GM12878 (cell line): Measurements from ENCODE around the gene RADIL. TPM values are rescaled to one million over a fixed set of nuclear protein-coding genes. Genes with fewer than 3 reads are reported as not detected.

Source experiments
- ATAC-seq: fragments of 200-7000 bp; cut with Tn5 transposase; 3 replicates; pipeline ENCODE4 v1.9.1; 2020; ENCODE audit warnings: mild to moderate bottlenecking, moderate library complexity
- BruUV-seq: library from RNA; stranded (reverse); fragments of 400-500 nt; replicated peaks from 2 replicates; lab custom pipeline; 2021; lab: Mats Ljungman, UMichigan
- CTCF ChIA-PET: fragments of 300-600 bp; sonication (Branson Sonifier 250); formaldehyde crosslinking; extraction: SDS; loops from one replicate; lab custom pipeline; 2021; ENCODE audit warnings: inconsistent platforms; lab: Yijun Ruan, JAX
- POLR2A ChIA-PET: fragments of 350-600 bp; formaldehyde crosslinking; extraction: SDS; loops from one replicate; lab custom pipeline; 2021; ENCODE audit warnings: inconsistent platforms; lab: Charles Lee
- RAD21 ChIA-PET: fragments of 300-600 bp; sonication (Branson Sonifier 250); formaldehyde crosslinking; loops from one replicate; lab custom pipeline; 2023; ENCODE audit warnings: antibody characterized with exemption; ENCODE audit not compliant: unreplicated experiment; lab: Charles Lee
- SMC1A ChIA-PET: fragments of 300-600 bp; sonication (Branson Sonifier 250); formaldehyde crosslinking; loops from one replicate; lab custom pipeline; 2023; ENCODE audit not compliant: unreplicated experiment, uncharacterized antibody; lab: Charles Lee
- DNase-seq: peaks from one replicate; pipeline ENCODE4 v3.0.0-alpha.2; 2011; ENCODE audit warnings: low read depth, low spot score
- FAIRE-seq: peaks from 3 replicates; lab custom pipeline; 2011; peaks lifted over from hg19 to GRCh38; lab: Jason Lieb, UNC
- H2AFZ ChIP-seq: 2 replicates; pipeline ENCODE4 v1.6.0; 2011; ENCODE audit warnings: low read depth, low read length, control low read depth; ENCODE audit not compliant: control insufficient read depth
- H3K27ac ChIP-seq: 2 replicates; pipeline ENCODE4 v1.5.1; 2011; ENCODE audit warnings: control low read depth; ENCODE audit not compliant: control insufficient read depth, insufficient read depth
- H3K27me3 ChIP-seq, 2 experiments: replicated peaks in 1 of 2; 2 replicates each; pipeline versions ENCODE4 v1.6.0 to v1.6.1; 2011; ENCODE audit warnings: low read length in 1 of 2; ENCODE audit not compliant: control insufficient read depth in 2 of 2, insufficient read depth in 2 of 2
- H3K36me3 ChIP-seq, 2 experiments: 2 replicates each; pipeline ENCODE4 v1.5.1; 2011; ENCODE audit warnings: low read length in 1 of 2; ENCODE audit not compliant: control insufficient read depth in 2 of 2, insufficient read depth in 2 of 2
- H3K4me1 ChIP-seq: 2 replicates; pipeline ENCODE4 v1.6.1; 2011; ENCODE audit warnings: mild to moderate bottlenecking, low read length, moderate library complexity, mixed read lengths; ENCODE audit not compliant: control insufficient read depth, insufficient read depth
- H3K4me2 ChIP-seq: 2 replicates; pipeline ENCODE4 v1.6.0; 2011; ENCODE audit warnings: control low read depth; ENCODE audit not compliant: control insufficient read depth, insufficient read depth
- H3K4me3 ChIP-seq: fragments of 200-600 bp; sonication (generic); 2 replicates; pipeline ENCODE4 v1.5.1; 2016
- H3K79me2 ChIP-seq: 2 replicates; pipeline ENCODE4 v1.6.0; 2011; ENCODE audit warnings: low read length; ENCODE audit not compliant: control insufficient read depth, insufficient read depth
- H3K9ac ChIP-seq: 2 replicates; pipeline ENCODE4 v1.8.0; 2011; ENCODE audit warnings: low read length, control low read depth, mixed read lengths; ENCODE audit not compliant: control insufficient read depth, insufficient read depth
- H3K9me3 ChIP-seq: replicated peaks from 3 replicates; pipeline ENCODE4 v1.5.1; 2011; ENCODE audit warnings: mild to moderate bottlenecking, low read length; ENCODE audit not compliant: control insufficient read depth, insufficient read depth
- H4K20me1 ChIP-seq: 2 replicates; pipeline ENCODE4 v1.6.0; 2011; ENCODE audit not compliant: control insufficient read depth, insufficient read depth
- BCL11A ChIP-seq: IDR thresholded peaks from 2 replicates; pipeline ENCODE4 v1.6.1; 2011; ENCODE audit warnings: low read depth, low read length
- IKZF2 ChIP-seq, 2 experiments: fragments of 450-650 bp; IDR thresholded peaks; 2 replicates each; pipeline ENCODE4 v1.6.1; 2017; ENCODE audit warnings: mild to moderate bottlenecking in 2 of 2, moderate library complexity in 2 of 2
- MEF2A ChIP-seq: IDR thresholded peaks from 2 replicates; pipeline ENCODE4 v1.6.1; 2011; ENCODE audit warnings: low read depth, mild to moderate bottlenecking, low read length, moderate library complexity; ENCODE audit not compliant: insufficient read depth
- MTA2 ChIP-seq: fragments of 450-650 bp; IDR thresholded peaks from 2 replicates; pipeline ENCODE4 v1.6.1; 2016; ENCODE audit warnings: low read depth, mild to moderate bottlenecking, moderate library complexity
- NFYA ChIP-seq: IDR thresholded peaks from 2 replicates; pipeline ENCODE4 v1.6.1; 2011; ENCODE audit warnings: low read depth, mild to moderate bottlenecking, low read length, improper control_type of control experiment, borderline replicate concordance
- NRF1 ChIP-seq: conservative IDR thresholded peaks from 2 replicates; pipeline ENCODE4 v1.6.1; 2011; ENCODE audit warnings: mild to moderate bottlenecking, low read depth, low read length, improper control_type of control experiment
- RBBP5 ChIP-seq: fragments of 200-600 bp; sonication (generic); conservative IDR thresholded peaks from 2 replicates; pipeline ENCODE4 v1.6.1; 2016
- STAT1 ChIP-seq: fragments of 450-650 bp; conservative IDR thresholded peaks from 2 replicates; pipeline ENCODE4 v1.6.1; 2014; ENCODE audit warnings: antibody characterized with exemption, mild to moderate bottlenecking
- ZBED1 ChIP-seq: IDR thresholded peaks from 2 replicates; pipeline ENCODE4 v1.6.1; 2016; ENCODE audit warnings: borderline replicate concordance
- ZNF207 ChIP-seq: fragments of 450-650 bp; IDR thresholded peaks from 2 replicates; pipeline ENCODE4 v1.6.1; 2014; ENCODE audit warnings: antibody characterized with exemption, mild to moderate bottlenecking, borderline replicate concordance
- ZNF217 ChIP-seq: fragments of 450-650 bp; IDR thresholded peaks from 2 replicates; pipeline ENCODE4 v1.6.1; 2017; ENCODE audit warnings: antibody characterized with exemption, mild to moderate bottlenecking
- WGBS: methylation state at CpG from one replicate; pipeline ENCODE4 v1.1.6; 2016; ENCODE audit warnings: low lambda C conversion rate; ENCODE audit not compliant: insufficient replicate concordance, insufficient coverage; ENCODE audit errors: missing lambda C conversion rate; 5-methylcytosine and 5-hydroxymethylcytosine counted together
- in situ Hi-C: fragments of 300-500 bp; cut with MboI; formaldehyde crosslinking; loops from 9 replicates; pipeline ENCODE4 v1.14.3; 2018; ENCODE audit warnings: mixed read lengths
- intact Hi-C: fragments of 100-400 bp; cut with micrococcal nuclease; formaldehyde crosslinking; loops from one replicate; pipeline ENCODE4 v1.14.2; 2022; ENCODE audit not compliant: unreplicated experiment
- polyA plus RNA-seq, 11 experiments: library from polyadenylated mRNA; depleted of rRNA in 4 of 11; unstranded in 6 of 11; stranded (reverse) in 5 of 11; fragments of >200 nt; fragmentation: Nextera tagmentation in 4 of 11; fragmentation: Illumina TruSeq in 1 of 11; extraction: Ambion mirVana in 4 of 11; extraction: Trizol in 1 of 11; gene quantifications; 1 replicate in 1 of 11; 2 replicates in 10 of 11; pipeline versions ENCODE4 v1.2.1 to v1.2.3, GENCODE V29; 2011 to 2016; ENCODE audit warnings: inconsistent platforms in 2 of 11, missing spikeins in 2 of 11, low read depth in 1 of 11
- total RNA-seq, 4 experiments: library from RNA; depleted of rRNA in 3 of 4; stranded (reverse); fragments of >200 nt in 3 of 4; fragmentation: Illumina TruSeq in 1 of 4; extraction: Trizol in 1 of 4; gene quantifications; 2 replicates each; pipeline versions ENCODE4 v1.2.1 to v1.2.3, GENCODE V29; 2013 to 2021
- TF ChIP-seq, protein P1 (sequence below): fragments of 450-650 bp; IDR thresholded peaks from 2 replicates; pipeline ENCODE4 v1.6.1; 2017; ENCODE audit warnings: mild to moderate bottlenecking, moderate library complexity
- TF ChIP-seq, protein P2 (sequence below): fragments of 450-650 bp; IDR thresholded peaks from 2 replicates; pipeline ENCODE4 v1.6.1; 2016; ENCODE audit warnings: mild to moderate bottlenecking
- TF ChIP-seq, protein P3 (sequence below): IDR thresholded peaks from 2 replicates; pipeline ENCODE4 v1.6.1; 2012; ENCODE audit warnings: low read depth, low read length, improper control_type of control experiment
- TF ChIP-seq, protein P4 (sequence below): IDR thresholded peaks from 2 replicates; pipeline ENCODE4 v1.6.1; 2011; ENCODE audit warnings: mild to moderate bottlenecking, low read depth, low read length, moderate library complexity; ENCODE audit not compliant: insufficient replicate concordance

RADIL gene
- total and polyA plus RNA-seq, 10 of the 15 experiments (the other 5 are each of a cell fraction or from before 2014, with no cell fraction given) = 0.05 to 0.06 TPM; not detected in 8

DNA sequence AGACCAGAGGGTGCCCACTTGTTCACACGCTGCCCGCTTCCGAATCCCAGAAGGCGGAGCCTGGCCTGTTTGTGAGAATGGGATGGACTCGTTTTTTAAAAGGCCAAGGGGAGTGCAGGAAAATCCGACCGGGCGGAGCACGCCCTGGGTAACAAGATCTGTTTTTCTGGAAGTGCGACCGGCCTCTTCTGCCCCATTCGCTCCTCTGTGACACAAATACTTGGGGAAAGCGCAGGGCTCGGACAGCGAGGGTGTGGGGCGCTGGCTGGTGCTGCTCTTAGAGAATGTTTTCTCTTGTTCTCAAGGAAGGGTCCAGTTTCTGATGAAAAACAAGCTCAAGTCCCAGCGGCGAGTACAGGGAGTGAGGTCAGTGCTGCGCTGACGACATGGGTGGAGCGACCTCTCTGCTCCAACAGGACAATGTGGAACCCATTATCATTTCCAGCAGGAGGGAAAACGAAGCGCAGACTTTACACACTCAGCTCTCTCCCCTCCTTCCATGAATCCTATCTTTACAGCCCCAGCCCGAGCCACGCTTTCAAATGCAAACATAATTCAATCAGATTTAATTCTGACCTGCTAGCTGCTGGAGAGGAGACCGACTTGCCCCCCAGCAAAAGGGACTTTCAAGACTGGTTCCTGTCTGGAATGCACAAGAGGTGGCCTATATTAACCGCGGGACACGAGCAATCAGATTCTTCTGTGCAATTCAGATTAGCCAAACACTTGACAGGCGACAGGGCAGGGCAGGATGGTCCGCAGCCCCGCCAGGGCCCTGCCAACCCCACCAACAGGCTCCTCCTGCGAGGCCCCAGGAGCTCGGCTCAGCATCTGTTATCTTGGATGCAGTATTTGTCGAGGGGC is 1.1 kb downstream of the RADIL start:
- RAD21 ChIA-PET = no interaction called here
- H3K4me1 ChIP-seq = no peaks in the 10 kb centered on the region
- H3K4me3 ChIP-seq = no peak overlapping the region
- 28% methylated on average over 35 of the region's 35 CpGs for WGBS
- no TSS peak for BruUV-seq
- H3K27me3 ChIP-seq = peaks cover 3% of the 10 kb centered on the region in 2 experiments
- FAIRE-seq (no peak), ATAC-seq (no peak), DNase-seq (no peak)
- in situ Hi-C loops = no loop called here
- no peak overlapping the region for H2AFZ ChIP-seq
- H3K27ac ChIP-seq = no peak overlapping the region
- CTCF ChIA-PET = interaction anchor here (0.7 to 1.2 kb wide), 2 partner anchors 10 to 129 kb away, joined by 3 read pairs; no protein-coding TSS in a partner anchor
- intact Hi-C loops = no loop called here
- no peaks in the 10 kb centered on the region for H3K9me3 ChIP-seq
- H3K36me3 ChIP-seq = no peaks in the 10 kb centered on the region
- H3K4me2 ChIP-seq = no peak overlapping the region
- no peaks in the 10 kb centered on the region for H4K20me1 ChIP-seq
- POLR2A ChIA-PET = no interaction called here
- SMC1A ChIA-PET = no interaction called here
- no peak overlapping the region for H3K9ac ChIP-seq
- H3K79me2 ChIP-seq = no peaks in the 10 kb centered on the region
- no peak for TF ChIP-seq MEF2A
- TF ChIP-seq MTA2 = no peak
- no peak for TF ChIP-seq BCL11A
- TF ChIP-seq, protein P1, sequence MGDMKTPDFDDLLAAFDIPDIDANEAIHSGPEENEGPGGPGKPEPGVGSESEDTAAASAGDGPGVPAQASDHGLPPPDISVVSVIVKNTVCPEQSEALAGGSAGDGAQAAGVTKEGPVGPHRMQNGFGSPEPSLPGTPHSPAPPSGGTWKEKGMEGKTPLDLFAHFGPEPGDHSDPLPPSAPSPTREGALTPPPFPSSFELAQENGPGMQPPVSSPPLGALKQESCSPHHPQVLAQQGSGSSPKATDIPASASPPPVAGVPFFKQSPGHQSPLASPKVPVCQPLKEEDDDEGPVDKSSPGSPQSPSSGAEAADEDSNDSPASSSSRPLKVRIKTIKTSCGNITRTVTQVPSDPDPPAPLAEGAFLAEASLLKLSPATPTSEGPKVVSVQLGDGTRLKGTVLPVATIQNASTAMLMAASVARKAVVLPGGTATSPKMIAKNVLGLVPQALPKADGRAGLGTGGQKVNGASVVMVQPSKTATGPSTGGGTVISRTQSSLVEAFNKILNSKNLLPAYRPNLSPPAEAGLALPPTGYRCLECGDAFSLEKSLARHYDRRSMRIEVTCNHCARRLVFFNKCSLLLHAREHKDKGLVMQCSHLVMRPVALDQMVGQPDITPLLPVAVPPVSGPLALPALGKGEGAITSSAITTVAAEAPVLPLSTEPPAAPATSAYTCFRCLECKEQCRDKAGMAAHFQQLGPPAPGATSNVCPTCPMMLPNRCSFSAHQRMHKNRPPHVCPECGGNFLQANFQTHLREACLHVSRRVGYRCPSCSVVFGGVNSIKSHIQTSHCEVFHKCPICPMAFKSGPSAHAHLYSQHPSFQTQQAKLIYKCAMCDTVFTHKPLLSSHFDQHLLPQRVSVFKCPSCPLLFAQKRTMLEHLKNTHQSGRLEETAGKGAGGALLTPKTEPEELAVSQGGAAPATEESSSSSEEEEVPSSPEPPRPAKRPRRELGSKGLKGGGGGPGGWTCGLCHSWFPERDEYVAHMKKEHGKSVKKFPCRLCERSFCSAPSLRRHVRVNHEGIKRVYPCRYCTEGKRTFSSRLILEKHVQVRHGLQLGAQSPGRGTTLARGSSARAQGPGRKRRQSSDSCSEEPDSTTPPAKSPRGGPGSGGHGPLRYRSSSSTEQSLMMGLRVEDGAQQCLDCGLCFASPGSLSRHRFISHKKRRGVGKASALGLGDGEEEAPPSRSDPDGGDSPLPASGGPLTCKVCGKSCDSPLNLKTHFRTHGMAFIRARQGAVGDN = no peak
- no peak for TF ChIP-seq STAT1
- no peak for TF ChIP-seq ZNF207
- no peak for TF ChIP-seq ZNF217
- TF ChIP-seq NRF1 = no peak
- TF ChIP-seq RBBP5 = no peak
- TF ChIP-seq, protein P2, sequence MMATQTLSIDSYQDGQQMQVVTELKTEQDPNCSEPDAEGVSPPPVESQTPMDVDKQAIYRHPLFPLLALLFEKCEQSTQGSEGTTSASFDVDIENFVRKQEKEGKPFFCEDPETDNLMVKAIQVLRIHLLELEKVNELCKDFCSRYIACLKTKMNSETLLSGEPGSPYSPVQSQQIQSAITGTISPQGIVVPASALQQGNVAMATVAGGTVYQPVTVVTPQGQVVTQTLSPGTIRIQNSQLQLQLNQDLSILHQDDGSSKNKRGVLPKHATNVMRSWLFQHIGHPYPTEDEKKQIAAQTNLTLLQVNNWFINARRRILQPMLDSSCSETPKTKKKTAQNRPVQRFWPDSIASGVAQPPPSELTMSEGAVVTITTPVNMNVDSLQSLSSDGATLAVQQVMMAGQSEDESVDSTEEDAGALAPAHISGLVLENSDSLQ = no peak
- no peak for TF ChIP-seq NFYA
- TF ChIP-seq, protein P3, sequence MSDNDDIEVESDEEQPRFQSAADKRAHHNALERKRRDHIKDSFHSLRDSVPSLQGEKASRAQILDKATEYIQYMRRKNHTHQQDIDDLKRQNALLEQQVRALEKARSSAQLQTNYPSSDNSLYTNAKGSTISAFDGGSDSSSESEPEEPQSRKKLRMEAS = no peak
- no peak for TF ChIP-seq IKZF2 (IDR thresholded peaks at IDR 0.05)
- TF ChIP-seq, protein P4, sequence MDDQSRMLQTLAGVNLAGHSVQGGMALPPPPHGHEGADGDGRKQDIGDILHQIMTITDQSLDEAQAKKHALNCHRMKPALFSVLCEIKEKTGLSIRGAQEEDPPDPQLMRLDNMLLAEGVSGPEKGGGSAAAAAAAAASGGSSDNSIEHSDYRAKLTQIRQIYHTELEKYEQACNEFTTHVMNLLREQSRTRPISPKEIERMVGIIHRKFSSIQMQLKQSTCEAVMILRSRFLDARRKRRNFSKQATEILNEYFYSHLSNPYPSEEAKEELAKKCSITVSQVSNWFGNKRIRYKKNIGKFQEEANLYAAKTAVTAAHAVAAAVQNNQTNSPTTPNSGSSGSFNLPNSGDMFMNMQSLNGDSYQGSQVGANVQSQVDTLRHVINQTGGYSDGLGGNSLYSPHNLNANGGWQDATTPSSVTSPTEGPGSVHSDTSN = no peak
- TF ChIP-seq ZBED1 = no peak
